Fibroblast of lung (primary cell): ENCODE results near the gene MTM1.

Source experiments
- CTCF ChIP-seq, 2 donors: IDR thresholded peaks in 1 of 2; conservative IDR thresholded peaks in 1 of 2; 1 replicate in 1 of 2; 2 replicates in 1 of 2; pipeline ENCODE4 v1.5.1; 2011 to 2012; ENCODE audit warnings: low read length in 2 of 2, control low read depth in 1 of 2, inconsistent platforms in 1 of 2, low read depth in 1 of 2, mild to moderate bottlenecking in 1 of 2
- EZH2 ChIP-seq: IDR thresholded peaks from 2 replicates; pipeline ENCODE4 v1.5.1; 2012; ENCODE audit warnings: low read length, control low read depth, mild to moderate bottlenecking; ENCODE audit errors: missing control alignments

- TF ChIP-seq CTCF (conservative IDR thresholded peaks at IDR 0.05 in 1 of 2, IDR thresholded peaks at IDR 0.05 in 1 of 2; ENCODE audit: low read depth in 1 of 2, low read length in 2 of 2) (no peak), EZH2 (no peak)
These were observed 41.3 kb upstream of the MTM1 start for GRCh38 chrX:150527108-150527507.
